ENCODE results near the gene BZW2.

The BZW2 gene

DNA sequence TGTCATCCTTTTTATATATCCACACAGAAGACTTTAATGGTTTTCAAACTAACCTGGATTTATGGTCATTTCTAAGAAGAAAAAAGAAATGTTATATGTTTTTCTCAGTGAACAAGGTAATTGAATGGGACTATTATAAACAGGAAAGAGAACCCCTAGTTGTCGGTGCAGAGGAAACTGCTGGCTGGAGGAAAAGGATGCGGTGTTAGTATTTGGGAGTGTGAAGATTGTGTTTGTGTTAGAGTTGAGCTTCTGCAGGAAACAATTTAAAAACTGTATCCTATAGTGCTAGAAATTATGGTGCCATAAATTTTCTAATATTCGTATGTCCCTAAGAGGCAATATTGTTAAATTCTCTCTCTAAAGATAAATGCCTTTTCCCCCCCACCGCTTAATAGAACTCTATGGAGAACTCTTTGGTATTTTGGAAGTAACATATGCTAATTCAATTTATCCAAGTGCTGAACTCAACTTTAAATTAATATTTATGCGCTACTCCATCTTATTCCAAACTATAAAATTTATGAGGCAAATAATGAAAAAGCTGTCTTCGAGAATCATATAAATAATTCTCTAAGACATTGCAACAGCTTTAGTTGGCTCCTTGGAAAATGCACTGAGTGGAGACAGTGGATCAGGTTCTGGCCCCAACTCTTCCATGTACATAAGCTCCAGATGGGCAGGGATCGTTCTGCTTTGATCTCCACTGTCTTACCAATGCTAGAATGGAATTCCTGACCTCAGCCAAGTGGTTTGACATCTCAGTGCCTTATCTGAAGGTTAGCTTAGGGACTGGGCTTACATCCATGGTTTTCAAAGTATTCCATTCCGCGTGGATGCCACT, 5.6 kb downstream of the BZW2 start:
- H3K36me3 ChIP-seq (ENCODE audit: control insufficient read depth, insufficient read depth, low read length): no peaks in the 10 kb centered on the region
- no peak for DNase-seq (ENCODE audit: extremely low read depth, insufficient read length)
- no peak overlapping the region for H3K4me3 ChIP-seq (replicated peaks; ENCODE audit: low read depth, low read length)
- TF ChIP-seq, protein P1, sequence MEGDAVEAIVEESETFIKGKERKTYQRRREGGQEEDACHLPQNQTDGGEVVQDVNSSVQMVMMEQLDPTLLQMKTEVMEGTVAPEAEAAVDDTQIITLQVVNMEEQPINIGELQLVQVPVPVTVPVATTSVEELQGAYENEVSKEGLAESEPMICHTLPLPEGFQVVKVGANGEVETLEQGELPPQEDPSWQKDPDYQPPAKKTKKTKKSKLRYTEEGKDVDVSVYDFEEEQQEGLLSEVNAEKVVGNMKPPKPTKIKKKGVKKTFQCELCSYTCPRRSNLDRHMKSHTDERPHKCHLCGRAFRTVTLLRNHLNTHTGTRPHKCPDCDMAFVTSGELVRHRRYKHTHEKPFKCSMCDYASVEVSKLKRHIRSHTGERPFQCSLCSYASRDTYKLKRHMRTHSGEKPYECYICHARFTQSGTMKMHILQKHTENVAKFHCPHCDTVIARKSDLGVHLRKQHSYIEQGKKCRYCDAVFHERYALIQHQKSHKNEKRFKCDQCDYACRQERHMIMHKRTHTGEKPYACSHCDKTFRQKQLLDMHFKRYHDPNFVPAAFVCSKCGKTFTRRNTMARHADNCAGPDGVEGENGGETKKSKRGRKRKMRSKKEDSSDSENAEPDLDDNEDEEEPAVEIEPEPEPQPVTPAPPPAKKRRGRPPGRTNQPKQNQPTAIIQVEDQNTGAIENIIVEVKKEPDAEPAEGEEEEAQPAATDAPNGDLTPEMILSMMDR (IDR thresholded peaks at IDR 0.05; ENCODE audit: insufficient read depth, low read length, poor library complexity, severe bottlenecking): no peak
- H3K27me3 ChIP-seq (replicated peaks; ENCODE audit: control insufficient read depth, insufficient read depth, low read length): no peaks in the 10 kb centered on the region

GRCh38 chr7:16652240-16652583, 6.2 kb downstream of the BZW2 start:
- Histone ChIP-seq H3K27me3 (replicated peaks; ENCODE audit: control insufficient read depth, insufficient read depth, low read length) (no peaks in the 10 kb centered on the region), H3K36me3 (ENCODE audit: control insufficient read depth, insufficient read depth, low read length) (no peaks in the 10 kb centered on the region), H3K4me3 (replicated peaks; ENCODE audit: low read depth, low read length) (no peak overlapping the region)
- TF ChIP-seq, protein P1 (IDR thresholded peaks at IDR 0.05; ENCODE audit: insufficient read depth, low read length, poor library complexity, severe bottlenecking): no peak
- DNase-seq (ENCODE audit: extremely low read depth, insufficient read length): no peak

DNA sequence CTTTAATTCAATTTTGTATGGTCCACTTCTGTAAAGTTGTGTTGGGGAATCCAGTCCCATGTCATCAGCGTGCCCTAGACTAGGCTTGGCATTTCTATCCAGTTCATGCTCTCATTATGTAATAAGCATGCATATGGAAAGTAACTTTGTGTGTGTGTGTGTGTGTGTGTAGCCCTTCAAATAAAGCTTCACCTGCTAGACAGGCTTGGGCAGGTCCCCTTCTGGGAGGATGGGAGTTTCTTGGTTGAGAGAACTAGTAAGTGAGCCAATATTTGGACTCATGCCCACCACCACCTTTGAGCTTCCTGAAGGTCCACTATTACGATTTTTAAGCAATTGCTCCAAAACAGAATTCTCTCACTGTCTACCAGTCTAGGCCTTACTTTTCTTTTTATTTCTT, 6.9 kb downstream of the BZW2 start:
- no peak overlapping the region for H3K4me3 ChIP-seq (replicated peaks; ENCODE audit: low read depth, low read length)
- TF ChIP-seq, protein P1 (IDR thresholded peaks at IDR 0.05; ENCODE audit: insufficient read depth, low read length, poor library complexity, severe bottlenecking): no peak
- no peak for DNase-seq (ENCODE audit: extremely low read depth, insufficient read length)
- H3K36me3 ChIP-seq (ENCODE audit: control insufficient read depth, insufficient read depth, low read length): no peaks in the 10 kb centered on the region
- H3K27me3 ChIP-seq (replicated peaks; ENCODE audit: control insufficient read depth, insufficient read depth, low read length): no peaks in the 10 kb centered on the region

DNA sequence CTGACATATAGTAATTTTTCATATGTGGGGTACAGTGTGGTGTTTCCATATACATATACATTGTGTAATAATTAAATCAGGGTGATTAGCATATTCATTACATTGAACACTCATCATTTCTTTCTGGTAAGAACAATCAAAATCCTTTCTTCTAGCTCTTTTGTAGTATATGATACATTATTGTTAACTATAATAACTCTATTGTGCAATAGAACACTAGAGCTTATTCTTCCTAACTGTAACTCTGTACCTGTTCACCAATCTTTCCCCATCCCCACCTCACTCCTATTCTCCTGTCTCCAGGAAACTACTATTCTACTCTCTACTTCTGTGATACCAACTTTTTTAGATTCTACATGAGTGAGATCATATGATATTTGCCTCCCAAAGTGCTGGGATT, 9.4 kb downstream of the BZW2 start:
- no peaks in the 10 kb centered on the region for H3K27me3 ChIP-seq (replicated peaks; ENCODE audit: control insufficient read depth, insufficient read depth, low read length)
- DNase-seq (ENCODE audit: extremely low read depth, insufficient read length): no peak
- TF ChIP-seq, protein P1 (IDR thresholded peaks at IDR 0.05; ENCODE audit: insufficient read depth, low read length, poor library complexity, severe bottlenecking): no peak
- no peak overlapping the region for H3K4me3 ChIP-seq (replicated peaks; ENCODE audit: low read depth, low read length)
- H3K36me3 ChIP-seq (ENCODE audit: control insufficient read depth, insufficient read depth, low read length): no peaks in the 10 kb centered on the region

DNA sequence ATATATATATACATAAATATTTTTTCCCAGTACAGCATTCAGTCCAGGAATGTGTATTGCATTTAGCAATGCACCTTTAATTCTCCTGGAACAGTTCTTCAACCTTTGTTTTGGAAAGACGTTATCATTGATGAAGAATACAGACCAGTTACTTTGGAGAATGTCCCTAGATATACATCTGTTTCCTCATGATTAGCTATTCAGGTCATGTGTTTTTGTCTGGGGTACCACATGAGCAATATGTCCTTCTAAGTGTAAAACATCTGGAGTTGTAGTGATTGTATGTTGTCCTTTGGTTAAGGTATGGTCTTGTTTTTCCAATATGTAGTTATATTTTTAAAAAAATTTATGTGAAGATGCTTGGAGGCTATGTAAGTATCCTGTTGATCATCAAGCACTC, 10.2 kb downstream of the BZW2 start:
- no peak overlapping the region for H3K4me3 ChIP-seq (replicated peaks; ENCODE audit: low read depth, low read length)
- H3K36me3 ChIP-seq (ENCODE audit: control insufficient read depth, insufficient read depth, low read length): no peaks in the 10 kb centered on the region
- TF ChIP-seq, protein P1 (IDR thresholded peaks at IDR 0.05; ENCODE audit: insufficient read depth, low read length, poor library complexity, severe bottlenecking): no peak
- no peak for DNase-seq (ENCODE audit: extremely low read depth, insufficient read length)
- H3K27me3 ChIP-seq (replicated peaks; ENCODE audit: control insufficient read depth, insufficient read depth, low read length): no peaks in the 10 kb centered on the region

All from GM06990 (cell line).